ENCODE data around the gene ATG16L2.

DNA sequence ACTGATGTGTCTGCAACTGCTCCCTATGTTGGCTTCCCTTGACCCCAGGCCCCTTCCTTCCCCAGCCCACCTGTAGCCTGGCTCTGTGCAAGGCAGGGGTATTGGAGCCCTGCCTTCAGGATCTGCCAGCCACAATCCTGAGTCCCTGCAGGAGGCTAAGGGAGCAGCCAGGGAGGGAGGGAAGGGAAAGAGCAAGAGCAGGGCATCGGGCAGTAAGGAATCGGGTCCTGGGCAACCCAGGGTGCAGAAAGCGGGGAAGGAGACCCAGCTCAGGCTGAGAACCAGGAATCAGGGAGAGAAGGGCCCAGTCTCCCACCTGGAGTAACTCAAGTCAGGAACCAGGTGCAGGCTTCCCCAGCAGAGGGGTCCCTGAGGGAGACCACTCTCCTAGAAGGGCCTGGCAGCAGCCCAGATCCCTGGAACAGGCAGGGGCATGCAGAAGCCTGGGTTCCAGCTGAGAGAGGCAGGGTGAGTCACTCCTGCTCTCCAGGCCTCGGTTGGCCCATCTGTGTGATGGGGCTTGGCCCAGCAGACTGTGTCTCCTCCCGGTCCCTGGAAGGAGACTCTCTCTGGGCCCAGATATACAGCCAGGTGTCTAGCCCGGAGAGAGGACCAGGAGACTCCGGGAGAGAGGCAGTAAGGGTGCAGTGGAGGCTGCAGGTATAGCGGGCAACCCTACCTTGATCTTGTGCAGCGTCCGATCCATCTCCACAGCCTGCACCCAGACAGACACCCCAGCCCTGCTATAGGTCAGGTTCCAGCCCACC, 33.7 kb upstream of the ATG16L2 start:
- TF ChIP-seq CBFB (CRISPR knock-in tag; IDR thresholded peaks at IDR 0.05; ENCODE audit: low read depth) = no peak
- TF ChIP-seq, protein P1, sequence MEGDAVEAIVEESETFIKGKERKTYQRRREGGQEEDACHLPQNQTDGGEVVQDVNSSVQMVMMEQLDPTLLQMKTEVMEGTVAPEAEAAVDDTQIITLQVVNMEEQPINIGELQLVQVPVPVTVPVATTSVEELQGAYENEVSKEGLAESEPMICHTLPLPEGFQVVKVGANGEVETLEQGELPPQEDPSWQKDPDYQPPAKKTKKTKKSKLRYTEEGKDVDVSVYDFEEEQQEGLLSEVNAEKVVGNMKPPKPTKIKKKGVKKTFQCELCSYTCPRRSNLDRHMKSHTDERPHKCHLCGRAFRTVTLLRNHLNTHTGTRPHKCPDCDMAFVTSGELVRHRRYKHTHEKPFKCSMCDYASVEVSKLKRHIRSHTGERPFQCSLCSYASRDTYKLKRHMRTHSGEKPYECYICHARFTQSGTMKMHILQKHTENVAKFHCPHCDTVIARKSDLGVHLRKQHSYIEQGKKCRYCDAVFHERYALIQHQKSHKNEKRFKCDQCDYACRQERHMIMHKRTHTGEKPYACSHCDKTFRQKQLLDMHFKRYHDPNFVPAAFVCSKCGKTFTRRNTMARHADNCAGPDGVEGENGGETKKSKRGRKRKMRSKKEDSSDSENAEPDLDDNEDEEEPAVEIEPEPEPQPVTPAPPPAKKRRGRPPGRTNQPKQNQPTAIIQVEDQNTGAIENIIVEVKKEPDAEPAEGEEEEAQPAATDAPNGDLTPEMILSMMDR (IDR thresholded peaks at IDR 0.05) = no peak
- TF ChIP-seq, protein P2, sequence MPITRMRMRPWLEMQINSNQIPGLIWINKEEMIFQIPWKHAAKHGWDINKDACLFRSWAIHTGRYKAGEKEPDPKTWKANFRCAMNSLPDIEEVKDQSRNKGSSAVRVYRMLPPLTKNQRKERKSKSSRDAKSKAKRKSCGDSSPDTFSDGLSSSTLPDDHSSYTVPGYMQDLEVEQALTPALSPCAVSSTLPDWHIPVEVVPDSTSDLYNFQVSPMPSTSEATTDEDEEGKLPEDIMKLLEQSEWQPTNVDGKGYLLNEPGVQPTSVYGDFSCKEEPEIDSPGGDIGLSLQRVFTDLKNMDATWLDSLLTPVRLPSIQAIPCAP (CRISPR knock-in tag; IDR thresholded peaks at IDR 0.05) = no peak
- TF ChIP-seq, protein P3, sequence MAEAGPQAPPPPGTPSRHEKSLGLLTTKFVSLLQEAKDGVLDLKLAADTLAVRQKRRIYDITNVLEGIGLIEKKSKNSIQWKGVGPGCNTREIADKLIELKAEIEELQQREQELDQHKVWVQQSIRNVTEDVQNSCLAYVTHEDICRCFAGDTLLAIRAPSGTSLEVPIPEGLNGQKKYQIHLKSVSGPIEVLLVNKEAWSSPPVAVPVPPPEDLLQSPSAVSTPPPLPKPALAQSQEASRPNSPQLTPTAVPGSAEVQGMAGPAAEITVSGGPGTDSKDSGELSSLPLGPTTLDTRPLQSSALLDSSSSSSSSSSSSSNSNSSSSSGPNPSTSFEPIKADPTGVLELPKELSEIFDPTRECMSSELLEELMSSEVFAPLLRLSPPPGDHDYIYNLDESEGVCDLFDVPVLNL (CRISPR knock-in tag; IDR thresholded peaks at IDR 0.05; ENCODE audit: borderline replicate concordance, low read depth) = no peak
- no peak for TF ChIP-seq NR2C2 (CRISPR knock-in tag; IDR thresholded peaks at IDR 0.05)
